NAMALWA (cell line): Measurements from ENCODE around the gene CAPN12.

ENCODE experiments used
- DNase-seq: peaks from one replicate; pipeline ENCODE4 v3.0.0-alpha.2; 2015; ENCODE audit warnings: low spot score

CAPN12 gene

DNA sequence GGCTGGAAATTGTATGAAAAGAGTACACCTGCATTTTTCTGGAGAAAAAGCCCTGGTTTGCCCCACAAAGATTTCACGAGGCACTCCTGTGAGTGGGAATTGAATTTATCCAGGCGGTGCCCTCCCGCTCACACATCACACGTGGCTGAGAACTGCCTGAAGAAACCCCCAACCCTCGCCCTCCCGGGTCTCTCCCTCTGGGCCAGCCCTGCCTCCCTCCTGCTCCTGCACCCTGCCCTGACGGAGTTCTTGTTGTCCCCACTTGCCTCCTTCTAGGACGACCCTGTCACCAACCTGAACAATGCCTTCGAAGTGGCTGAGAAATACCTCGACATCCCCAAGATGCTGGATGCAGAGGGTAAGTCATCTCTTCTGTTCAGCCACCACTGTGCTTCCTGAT lies 35.2 kb downstream of the CAPN12 start:
- no peak for DNase-seq

GRCh38 chr19:38708413-38709024 lies 35.8 kb downstream of the CAPN12 start:
- no peak for DNase-seq

- no peak for DNase-seq
Measured at GRCh38 chr19:38707512-38708114, 36.7 kb downstream of the CAPN12 start.

GRCh38 chr19:38706792-38707511 lies 37.3 kb downstream of the CAPN12 start:
- DNase-seq: no peak

- DNase-seq: no peak
Measured at GRCh38 chr19:38705197-38706019, 38.9 kb downstream of the CAPN12 start.

- no peak for DNase-seq
Measured at GRCh38 chr19:38704488-38705026, 39.7 kb downstream of the CAPN12 start.

- no peak for DNase-seq
Measured at GRCh38 chr19:38703509-38703908, 40.8 kb downstream of the CAPN12 start.

GRCh38 chr19:38702278-38702677 lies 42.0 kb downstream of the CAPN12 start:
- DNase-seq: no peak

GRCh38 chr19:38701455-38702063 lies 42.7 kb downstream of the CAPN12 start:
- no peak for DNase-seq

DNA sequence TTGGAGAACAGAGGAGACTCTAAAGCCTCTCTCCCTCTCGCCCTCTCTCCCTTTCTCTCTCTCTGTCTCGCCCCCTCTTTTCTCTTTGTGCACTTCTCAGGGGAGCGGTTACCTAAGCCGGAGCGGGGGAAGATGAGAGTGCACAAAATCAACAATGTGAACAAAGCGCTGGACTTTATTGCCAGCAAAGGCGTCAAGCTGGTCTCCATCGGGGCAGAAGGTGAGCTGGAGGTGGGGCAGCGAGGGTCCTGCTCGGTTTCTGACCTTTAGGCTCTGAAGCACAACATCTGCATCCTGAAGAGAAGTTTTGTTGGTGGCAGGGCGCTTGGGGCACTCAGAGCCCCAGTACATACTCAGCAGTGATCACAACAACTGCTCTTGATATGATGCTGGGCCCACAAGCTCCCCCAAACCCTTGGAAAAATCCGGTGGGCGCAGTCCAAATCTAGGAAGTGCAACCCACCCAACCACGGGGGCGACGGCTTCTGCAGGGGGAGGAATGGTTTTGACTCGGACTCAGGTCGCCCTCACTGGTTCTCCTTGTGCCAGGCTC lies 43.3 kb downstream of the CAPN12 start:
- DNase-seq: no peak

DNA sequence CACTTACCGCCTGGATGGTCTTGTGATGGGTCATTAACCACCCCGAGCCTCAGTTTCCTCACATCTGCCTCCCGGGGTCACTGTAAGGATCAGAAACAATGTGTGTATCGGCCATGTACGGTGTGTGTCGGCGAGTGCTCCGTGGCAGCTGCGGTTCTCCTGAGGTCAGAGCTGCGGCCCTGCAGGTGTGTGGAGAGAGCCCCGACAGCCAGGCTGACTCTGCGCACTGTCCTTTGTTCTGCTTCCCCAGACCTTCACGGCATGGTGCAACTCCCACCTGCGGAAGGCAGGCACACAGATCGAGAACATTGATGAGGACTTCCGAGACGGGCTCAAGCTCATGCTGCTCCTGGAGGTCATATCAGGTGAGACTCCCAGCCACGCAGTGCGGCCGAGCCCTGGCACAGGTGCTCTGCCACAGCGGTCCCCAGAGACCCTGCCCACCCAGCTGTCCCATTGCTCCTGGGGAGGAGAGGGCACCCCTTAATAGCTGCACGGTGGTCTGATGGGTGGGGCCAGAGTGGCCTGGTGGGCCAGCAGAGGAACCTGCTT lies 43.8 kb downstream of the CAPN12 start:
- DNase-seq: no peak

GRCh38 chr19:38699647-38700349 lies 44.5 kb downstream of the CAPN12 start:
- no peak for DNase-seq

DNA sequence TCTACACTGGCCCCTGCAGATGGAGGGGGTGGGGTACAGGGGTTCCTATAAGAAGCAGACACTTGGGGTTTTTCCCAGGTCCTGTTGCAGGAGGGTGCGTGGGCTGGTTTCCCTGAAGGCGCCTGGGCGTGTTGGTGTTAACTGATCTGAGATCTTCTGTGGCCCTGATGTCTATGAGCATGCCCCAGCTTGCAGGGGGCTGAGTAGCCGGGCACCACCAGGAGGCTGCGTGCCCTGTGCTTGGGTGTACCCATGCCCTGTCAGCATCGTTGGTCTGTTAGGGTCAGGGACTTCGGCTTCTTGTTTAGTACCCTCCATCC lies 45.3 kb downstream of the CAPN12 start:
- no peak for DNase-seq

- DNase-seq: no peak
Measured at GRCh38 chr19:38698225-38699026, 45.8 kb downstream of the CAPN12 start.

DNA sequence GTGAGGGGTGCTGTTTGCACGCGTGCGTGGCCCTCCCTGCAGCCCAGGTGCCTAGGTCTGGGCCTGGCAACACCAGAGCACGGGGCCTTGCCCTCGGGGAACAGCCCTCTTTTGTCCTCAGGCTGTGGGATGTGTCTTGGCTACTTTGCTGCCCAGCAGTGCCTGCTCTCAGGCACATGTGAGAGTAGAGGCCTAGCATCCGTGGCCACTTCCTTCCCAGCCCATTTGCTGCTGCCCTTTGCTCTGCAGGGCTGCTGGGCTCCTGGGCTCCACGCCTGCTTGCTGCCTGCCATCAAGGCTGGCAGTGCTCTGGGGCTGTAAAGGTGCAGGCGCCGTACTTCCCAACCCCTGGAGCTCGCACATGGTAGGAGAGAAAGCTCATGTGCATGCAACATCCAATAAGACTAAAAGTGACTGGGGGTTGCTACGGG lies 46.6 kb downstream of the CAPN12 start:
- DNase-seq: no peak

- no peak for DNase-seq
Measured at GRCh38 chr19:38697197-38697596, 47.1 kb downstream of the CAPN12 start.

GRCh38 chr19:38696729-38697055 lies 47.6 kb downstream of the CAPN12 start:
- DNase-seq: no peak

GRCh38 chr19:38695832-38696728 lies 48.2 kb downstream of the CAPN12 start:
- no peak for DNase-seq

GRCh38 chr19:38695317-38695683 lies 49.0 kb downstream of the CAPN12 start:
- no peak for DNase-seq
